WTC11 (cell line): ENCODE data around the gene ARHGEF28.

Source experiments
- ATF3 ChIP-seq: sonication (generic); formaldehyde crosslinking; conservative IDR thresholded peaks from 2 replicates; pipeline ENCODE4 v1.8.1; 2022; ENCODE audit warnings: mild to moderate bottlenecking, missing genetic modification reagents
- ESRRA ChIP-seq: sonication (generic); formaldehyde crosslinking; IDR thresholded peaks from 2 replicates; pipeline ENCODE4 v1.8.1; 2022; ENCODE audit warnings: mild to moderate bottlenecking, missing genetic modification reagents, borderline replicate concordance
- ETV6 ChIP-seq: sonication (generic); formaldehyde crosslinking; IDR thresholded peaks from 2 replicates; pipeline ENCODE4 v1.8.1; 2022; ENCODE audit warnings: mild to moderate bottlenecking, missing genetic modification reagents
- FOXP1 ChIP-seq: sonication (generic); formaldehyde crosslinking; IDR thresholded peaks from 2 replicates; pipeline ENCODE4 v1.8.0; 2022; ENCODE audit warnings: missing genetic modification reagents, mild to moderate bottlenecking, moderate library complexity, borderline replicate concordance
- IRF2 ChIP-seq: sonication (generic); formaldehyde crosslinking; IDR thresholded peaks from 2 replicates; pipeline ENCODE4 v1.8.0; 2022; ENCODE audit warnings: low read depth, missing genetic modification reagents, borderline replicate concordance
- SMAD3 ChIP-seq: sonication (generic); formaldehyde crosslinking; IDR thresholded peaks from 2 replicates; pipeline ENCODE4 v1.8.0; 2022; ENCODE audit warnings: missing genetic modification reagents, mild to moderate bottlenecking, borderline replicate concordance
- USF1 ChIP-seq: sonication (generic); formaldehyde crosslinking; IDR thresholded peaks from 2 replicates; pipeline ENCODE4 v1.8.0; 2022; ENCODE audit warnings: mild to moderate bottlenecking, missing genetic modification reagents
- ZNF232 ChIP-seq: sonication (generic); formaldehyde crosslinking; IDR thresholded peaks from 2 replicates; pipeline ENCODE4 v1.8.0; 2022; ENCODE audit warnings: mild to moderate bottlenecking, missing genetic modification reagents
- TF ChIP-seq, protein P1 (sequence below): fragments of 200-600 bp; IDR thresholded peaks from 2 replicates; pipeline ENCODE4 v1.8.0; 2022; ENCODE audit warnings: antibody characterized with exemption

- TF ChIP-seq, protein P1, sequence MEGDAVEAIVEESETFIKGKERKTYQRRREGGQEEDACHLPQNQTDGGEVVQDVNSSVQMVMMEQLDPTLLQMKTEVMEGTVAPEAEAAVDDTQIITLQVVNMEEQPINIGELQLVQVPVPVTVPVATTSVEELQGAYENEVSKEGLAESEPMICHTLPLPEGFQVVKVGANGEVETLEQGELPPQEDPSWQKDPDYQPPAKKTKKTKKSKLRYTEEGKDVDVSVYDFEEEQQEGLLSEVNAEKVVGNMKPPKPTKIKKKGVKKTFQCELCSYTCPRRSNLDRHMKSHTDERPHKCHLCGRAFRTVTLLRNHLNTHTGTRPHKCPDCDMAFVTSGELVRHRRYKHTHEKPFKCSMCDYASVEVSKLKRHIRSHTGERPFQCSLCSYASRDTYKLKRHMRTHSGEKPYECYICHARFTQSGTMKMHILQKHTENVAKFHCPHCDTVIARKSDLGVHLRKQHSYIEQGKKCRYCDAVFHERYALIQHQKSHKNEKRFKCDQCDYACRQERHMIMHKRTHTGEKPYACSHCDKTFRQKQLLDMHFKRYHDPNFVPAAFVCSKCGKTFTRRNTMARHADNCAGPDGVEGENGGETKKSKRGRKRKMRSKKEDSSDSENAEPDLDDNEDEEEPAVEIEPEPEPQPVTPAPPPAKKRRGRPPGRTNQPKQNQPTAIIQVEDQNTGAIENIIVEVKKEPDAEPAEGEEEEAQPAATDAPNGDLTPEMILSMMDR, result no peak
- no peak for TF ChIP-seq SMAD3 (CRISPR knock-in tag)
- TF ChIP-seq ZNF232 (CRISPR knock-in tag), result no peak
- TF ChIP-seq ATF3 (CRISPR knock-in tag), result no peak
- TF ChIP-seq USF1 (CRISPR knock-in tag), result no peak
- TF ChIP-seq ESRRA (CRISPR knock-in tag), result no peak
- TF ChIP-seq ETV6 (CRISPR knock-in tag), result no peak
- TF ChIP-seq IRF2 (CRISPR knock-in tag), result no peak
- TF ChIP-seq FOXP1 (CRISPR knock-in tag), result no peak
These were observed 232.8 kb downstream of the ARHGEF28 start for GRCh38 chr5:73858776-73859175.
